Body of pancreas (tissue), 4 donors: Measurements from ENCODE around the gene POLR3H. TPM values are rescaled to one million over a fixed set of nuclear protein-coding genes. Genes with fewer than 3 reads are reported as not detected.

Experiments
- ATAC-seq: fragments of 150-250 bp; one replicate; pipeline ENCODE4 v1.9.1; 2016
- DNase-seq, 4 donors: peaks; one replicate each; pipeline ENCODE4 v3.0.0-alpha.2; 2019
- H3K27ac ChIP-seq, 4 donors: fragments of 200-600 bp; sonication (generic); 1 replicate in 3 of 4; 2 replicates in 1 of 4; pipeline versions ENCODE4 v1.5.1 to v1.6.1; 2016 to 2019; ENCODE audit warnings: mild to moderate bottlenecking in 1 of 4, mixed read lengths in 1 of 4, moderate library complexity in 1 of 4
- H3K27me3 ChIP-seq, 2 donors: fragments of 200-600 bp; sonication (generic); one replicate each; pipeline ENCODE4 v1.6.0; 2016; ENCODE audit warnings: mild to moderate bottlenecking in 1 of 2
- H3K36me3 ChIP-seq, 2 donors: fragments of 200-600 bp; sonication (generic); replicated peaks in 1 of 2; 2 replicates each; pipeline ENCODE4 v1.5.1; 2016; ENCODE audit warnings: low read depth in 2 of 2; ENCODE audit not compliant: insufficient read depth in 1 of 2
- H3K4me1 ChIP-seq: fragments of 200-600 bp; sonication (generic); one replicate; pipeline ENCODE4 v1.6.0; 2016
- H3K4me3 ChIP-seq, 2 donors: fragments of 200-600 bp; sonication (generic); 1 replicate in 1 of 2; 2 replicates in 1 of 2; pipeline ENCODE4 v1.5.1; 2016 to 2019
- H3K9me3 ChIP-seq, 3 donors: fragments of 200-600 bp; sonication (generic); 1 replicate in 2 of 3; 2 replicates in 1 of 3; pipeline ENCODE4 v1.5.1; 2016
- CTCF ChIP-seq, 7 experiments: fragments of 450-650 bp in 4 of 7; fragments of 200-600 bp in 3 of 7; sonication (generic) in 3 of 7; IDR thresholded peaks; one replicate each; pipeline ENCODE4 v1.5.1; 2016 to 2019; ENCODE audit warnings: antibody characterized with exemption in 7 of 7
- POLR2A ChIP-seq, 3 donors: fragments of 450-650 bp; IDR thresholded peaks; one replicate each; pipeline ENCODE4 v1.6.1; 2016; ENCODE audit warnings: antibody characterized with exemption in 3 of 3, mild to moderate bottlenecking in 2 of 3
- WGBS, 2 donors: methylation state at CpG; one replicate each; pipeline ENCODE4 v1.1.5; 2017; 5-methylcytosine and 5-hydroxymethylcytosine counted together
- intact Hi-C: fragments of 100-400 bp; cut with DNase I; formaldehyde crosslinking; loops from one replicate; pipeline ENCODE4 v1.15.1; 2023
- total RNA-seq, 2 donors: library from RNA; depleted of rRNA; stranded (reverse); fragments of >200 nt; gene quantifications; one replicate each; pipeline ENCODE4 v1.1.0, GENCODE V29; 2016

The POLR3H gene
- total RNA-seq, 2 donors from 2014 or later, result 18.9 to 24.7 TPM

GRCh38 chr22:41504816-41505215 is 39.5 kb downstream of the POLR3H start:
- intact Hi-C loops, result no loop called here
- peaks cover 0 to 9% of the 10 kb centered on the region in 2 donors for H3K36me3 ChIP-seq
- no peaks in the 10 kb centered on the region for H3K4me1 ChIP-seq
- H3K27ac ChIP-seq, result no peak overlapping the region
- ATAC-seq (no peak), DNase-seq (no peak)
- no peak for TF ChIP-seq POLR2A (IDR thresholded peaks at IDR 0.05)
- no peak for TF ChIP-seq CTCF (IDR thresholded peaks at IDR 0.05)
- no peaks in the 10 kb centered on the region for H3K27me3 ChIP-seq
- H3K9me3 ChIP-seq, result no peaks in the 10 kb centered on the region
- H3K4me3 ChIP-seq, result no peak overlapping the region
- WGBS, 2 donors, result 84 to 89% methylated on average over 4 of the region's 4 CpGs

GRCh38 chr22:41504397-41504796 is 39.9 kb downstream of the POLR3H start:
- Histone ChIP-seq H3K27ac (no peak overlapping the region), H3K36me3 (peaks cover 0 to 9% of the 10 kb centered on the region in 2 donors)
- ATAC-seq, result no peak

GRCh38 chr22:41501209-41501608 is 43.1 kb downstream of the POLR3H start:
- Histone ChIP-seq H3K27me3 (no peaks in the 10 kb centered on the region), H3K4me3 (no peak overlapping the region), H3K27ac (no peak overlapping the region), H3K4me1 (no peaks in the 10 kb centered on the region), H3K9me3 (no peaks in the 10 kb centered on the region), H3K36me3 (peaks cover 0 to 3% of the 10 kb centered on the region in 2 donors)
- ATAC-seq (no peak), DNase-seq (no peak)
- intact Hi-C loops, result no loop called here
- TF ChIP-seq CTCF (IDR thresholded peaks at IDR 0.05) (peak in 5 of 7 experiments; percentile 10 to 33 (median 27)), POLR2A (IDR thresholded peaks at IDR 0.05) (no peak)
- WGBS, 2 donors, result 76 to 88% methylated on average over 5 of the region's 5 CpGs

More at GRCh38 chr22:41504397-41504796, 39.9 kb downstream of the POLR3H start:
- 89 to 92% methylated on average over 7 of the region's 7 CpGs for WGBS, 2 donors
- no peak for TF ChIP-seq POLR2A (IDR thresholded peaks at IDR 0.05)
- TF ChIP-seq CTCF (IDR thresholded peaks at IDR 0.05), result no peak
- H3K27me3 ChIP-seq, result no peaks in the 10 kb centered on the region
- no peak overlapping the region for H3K4me3 ChIP-seq
- no peak for DNase-seq
- no peaks in the 10 kb centered on the region for H3K4me1 ChIP-seq
- intact Hi-C loops, result no loop called here
- no peaks in the 10 kb centered on the region for H3K9me3 ChIP-seq

- 78 to 84% methylated on average over 7 of the region's 7 CpGs for WGBS, 2 donors
- H3K4me3 ChIP-seq, result no peak overlapping the region
- H3K4me1 ChIP-seq, result no peaks in the 10 kb centered on the region
- no peak for DNase-seq
- no peak for ATAC-seq
- no peak for TF ChIP-seq CTCF (IDR thresholded peaks at IDR 0.05)
- no peak for TF ChIP-seq POLR2A (IDR thresholded peaks at IDR 0.05)
- H3K27ac ChIP-seq, result no peak overlapping the region
- H3K27me3 ChIP-seq, result no peaks in the 10 kb centered on the region
- intact Hi-C loops, result no loop called here
- peaks cover 0 to 3% of the 10 kb centered on the region in 2 donors for H3K36me3 ChIP-seq
- H3K9me3 ChIP-seq, result no peaks in the 10 kb centered on the region
Observed at GRCh38 chr22:41500303-41500702, 44.0 kb downstream of the POLR3H start.

GRCh38 chr22:41499624-41500280 is 44.5 kb downstream of the POLR3H start:
- Histone ChIP-seq H3K27ac (no peak overlapping the region), H3K36me3 (peaks cover 0 to 3% of the 10 kb centered on the region in 2 donors), H3K9me3 (no peaks in the 10 kb centered on the region), H3K27me3 (no peaks in the 10 kb centered on the region), H3K4me3 (no peak overlapping the region), H3K4me1 (no peaks in the 10 kb centered on the region)
- TF ChIP-seq POLR2A (IDR thresholded peaks at IDR 0.05) (no peak), CTCF (IDR thresholded peaks at IDR 0.05) (no peak)
- no peak for DNase-seq
- no peak for ATAC-seq
- intact Hi-C loops, result no loop called here
- WGBS, 2 donors, result 68 to 76% methylated on average over 5 to 10 of the region's 10 CpGs
